Peyer's patch (tissue), 4 donors: ENCODE results near the gene TPD52L2.

ENCODE experiments used
- POLR2A ChIP-seq, 2 donors: fragments of 450-650 bp; IDR thresholded peaks; one replicate each; pipeline ENCODE4 v1.5.1; 2017; ENCODE audit warnings: antibody characterized with exemption in 2 of 2, mild to moderate bottlenecking in 2 of 2, moderate library complexity in 2 of 2
- TF ChIP-seq, protein P1 (sequence below), 6 experiments: fragments of 450-650 bp in 4 of 6; fragments of 200-600 bp in 2 of 6; sonication (generic) in 1 of 6; IDR thresholded peaks; one replicate each; pipeline ENCODE4 v1.5.1; 2017 to 2019; ENCODE audit warnings: antibody characterized with exemption in 6 of 6, mild to moderate bottlenecking in 3 of 6, moderate library complexity in 1 of 6

DNA sequence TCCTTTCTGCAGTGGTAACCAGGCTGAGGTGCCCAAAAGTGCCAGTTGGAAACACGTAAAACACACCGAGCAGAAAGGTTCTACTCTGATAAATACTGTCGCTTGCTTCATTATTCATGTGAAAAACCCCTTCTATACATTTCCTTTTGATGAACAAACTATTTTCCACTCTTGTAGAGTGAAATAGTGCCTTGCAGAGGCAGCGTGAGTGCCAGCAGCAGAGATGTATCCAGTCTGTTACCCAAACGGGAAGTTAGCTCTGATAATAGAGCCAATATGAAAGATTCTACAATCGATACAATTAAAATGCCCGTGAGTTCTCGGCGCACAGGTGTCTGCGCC is 35.5 kb upstream of the TPD52L2 start:
- TF ChIP-seq, protein P1, sequence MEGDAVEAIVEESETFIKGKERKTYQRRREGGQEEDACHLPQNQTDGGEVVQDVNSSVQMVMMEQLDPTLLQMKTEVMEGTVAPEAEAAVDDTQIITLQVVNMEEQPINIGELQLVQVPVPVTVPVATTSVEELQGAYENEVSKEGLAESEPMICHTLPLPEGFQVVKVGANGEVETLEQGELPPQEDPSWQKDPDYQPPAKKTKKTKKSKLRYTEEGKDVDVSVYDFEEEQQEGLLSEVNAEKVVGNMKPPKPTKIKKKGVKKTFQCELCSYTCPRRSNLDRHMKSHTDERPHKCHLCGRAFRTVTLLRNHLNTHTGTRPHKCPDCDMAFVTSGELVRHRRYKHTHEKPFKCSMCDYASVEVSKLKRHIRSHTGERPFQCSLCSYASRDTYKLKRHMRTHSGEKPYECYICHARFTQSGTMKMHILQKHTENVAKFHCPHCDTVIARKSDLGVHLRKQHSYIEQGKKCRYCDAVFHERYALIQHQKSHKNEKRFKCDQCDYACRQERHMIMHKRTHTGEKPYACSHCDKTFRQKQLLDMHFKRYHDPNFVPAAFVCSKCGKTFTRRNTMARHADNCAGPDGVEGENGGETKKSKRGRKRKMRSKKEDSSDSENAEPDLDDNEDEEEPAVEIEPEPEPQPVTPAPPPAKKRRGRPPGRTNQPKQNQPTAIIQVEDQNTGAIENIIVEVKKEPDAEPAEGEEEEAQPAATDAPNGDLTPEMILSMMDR (IDR thresholded peaks at IDR 0.05): no peak
- no peak for TF ChIP-seq POLR2A (IDR thresholded peaks at IDR 0.05)
